Tibial nerve (tissue), 4 donors: ENCODE results near the gene TLCD2. TPM values are rescaled to one million over a fixed set of nuclear protein-coding genes. Genes with fewer than 3 reads are reported as not detected.
A peak's percentile ranks its signal among the peaks of the same experiment; 100 is the strongest.
"Not testable (repeated sequence)": the region's sequence is repeated elsewhere in the genome, so short reads cannot be mapped to it uniquely, and the experiment has no call there.

Source experiments
- DNase-seq, 2 donors: peaks; one replicate each; pipeline ENCODE4 v3.0.0-alpha.2; 2019; ENCODE audit warnings: low spot score in 2 of 2
- H3K27ac ChIP-seq, 4 donors: fragments of 200-600 bp; sonication (generic) in 3 of 4; one replicate each; pipeline ENCODE4 v1.5.1; 2017 to 2019; ENCODE audit warnings: mild to moderate bottlenecking in 1 of 4
- H3K27me3 ChIP-seq, 2 donors: fragments of 200-600 bp; sonication (generic) in 1 of 2; one replicate each; pipeline versions ENCODE4 v1.5.1 to v1.6.0; 2017 to 2019
- H3K36me3 ChIP-seq, 3 donors: fragments of 200-600 bp; sonication (generic); one replicate each; pipeline ENCODE4 v1.5.1; 2018 to 2019
- H3K4me1 ChIP-seq, 4 donors: fragments of 200-600 bp; sonication (generic) in 3 of 4; one replicate each; pipeline ENCODE4 v1.5.1; 2017 to 2019
- H3K4me3 ChIP-seq, 4 donors: fragments of 200-600 bp; sonication (generic) in 3 of 4; one replicate each; pipeline ENCODE4 v1.5.1; 2017 to 2019; ENCODE audit warnings: mild to moderate bottlenecking in 1 of 4, moderate library complexity in 1 of 4
- H3K9me3 ChIP-seq, 4 donors: fragments of 200-600 bp; sonication (generic) in 3 of 4; one replicate each; pipeline ENCODE4 v1.5.1; 2017 to 2019
- EP300 ChIP-seq, 2 donors: sonication (generic); formaldehyde crosslinking; IDR thresholded peaks; one replicate each; pipeline ENCODE4 v1.6.1; 2017; ENCODE audit warnings: antibody characterized with exemption in 2 of 2, mild to moderate bottlenecking in 1 of 2
- POLR2A ChIP-seq, 2 donors: fragments of 450-650 bp; IDR thresholded peaks; one replicate each; pipeline ENCODE4 v1.6.1; 2017; ENCODE audit warnings: antibody characterized with exemption in 2 of 2, mild to moderate bottlenecking in 2 of 2, moderate library complexity in 2 of 2
- WGBS, 2 donors: methylation state at CpG; one replicate each; pipeline ENCODE4 v1.1.5; 2018; 5-methylcytosine and 5-hydroxymethylcytosine counted together
- total RNA-seq, 4 donors: library from RNA; depleted of rRNA; stranded (reverse); fragments of >200 nt; gene quantifications; one replicate each; pipeline ENCODE4 v1.1.0, GENCODE V29; 2016
- TF ChIP-seq, protein P1 (sequence below), 5 experiments: fragments of 200-600 bp in 3 of 5; fragments of 450-650 bp in 2 of 5; sonication (generic) in 3 of 5; IDR thresholded peaks; one replicate each; pipeline ENCODE4 v1.5.1; 2016 to 2019; ENCODE audit warnings: antibody characterized with exemption in 5 of 5, mild to moderate bottlenecking in 3 of 5, moderate library complexity in 2 of 5

Gene TLCD2
- total RNA-seq, 4 donors from 2014 or later: 7.5 to 11.8 (median 11.1) TPM

DNA sequence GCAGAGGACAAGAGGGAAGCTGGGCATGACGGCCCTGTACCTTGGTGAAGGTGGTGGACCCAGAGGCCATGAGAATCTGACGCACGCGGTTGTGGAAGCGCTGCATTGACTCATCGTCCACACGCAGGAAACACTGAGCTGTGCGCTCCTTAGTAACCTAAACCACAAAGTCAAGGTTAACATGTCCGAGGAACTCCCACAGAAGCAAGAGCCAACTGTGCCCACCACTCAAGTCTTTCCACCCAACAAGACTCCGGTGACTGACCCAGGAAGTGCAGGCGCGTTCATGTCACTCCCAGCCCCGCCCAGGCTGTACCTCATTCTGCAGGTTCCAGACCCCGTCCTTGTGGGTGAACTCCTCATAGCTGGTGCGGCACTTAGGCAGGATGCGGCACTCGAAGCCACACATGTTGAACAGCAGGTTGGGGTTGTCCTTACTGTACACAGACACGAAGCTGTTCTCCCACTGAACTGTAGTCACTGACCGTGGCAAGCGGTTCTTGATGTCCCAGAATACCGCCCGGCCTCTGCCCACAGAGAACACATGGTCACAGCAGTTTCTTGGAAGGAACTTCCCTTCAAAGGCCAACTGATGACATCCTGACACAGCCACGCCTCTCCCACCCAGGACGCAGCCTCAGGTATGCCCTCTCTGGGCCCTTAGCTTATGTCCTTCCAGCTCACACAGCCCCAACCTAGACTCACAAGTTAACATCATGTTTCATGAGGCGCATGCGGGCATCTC lies 37.0 kb downstream of the TLCD2 start:
- DNase-seq: no peak
- no peaks in the 10 kb centered on the region for H3K27me3 ChIP-seq
- H3K9me3 ChIP-seq: no peaks in the 10 kb centered on the region
- peaks cover 18 to 98% (median 67%) of the 10 kb centered on the region in 3 donors for H3K36me3 ChIP-seq
- H3K4me1 ChIP-seq: peaks cover 0 to 17% (median 0%) of the 10 kb centered on the region in 4 donors
- peak overlapping the region in 1 of 4 donors; percentile 7 for H3K27ac ChIP-seq
- H3K4me3 ChIP-seq: no peak overlapping the region
- WGBS, 2 donors: 87 to 95% methylated on average over 26 of the region's 26 CpGs
- TF ChIP-seq, protein P1, sequence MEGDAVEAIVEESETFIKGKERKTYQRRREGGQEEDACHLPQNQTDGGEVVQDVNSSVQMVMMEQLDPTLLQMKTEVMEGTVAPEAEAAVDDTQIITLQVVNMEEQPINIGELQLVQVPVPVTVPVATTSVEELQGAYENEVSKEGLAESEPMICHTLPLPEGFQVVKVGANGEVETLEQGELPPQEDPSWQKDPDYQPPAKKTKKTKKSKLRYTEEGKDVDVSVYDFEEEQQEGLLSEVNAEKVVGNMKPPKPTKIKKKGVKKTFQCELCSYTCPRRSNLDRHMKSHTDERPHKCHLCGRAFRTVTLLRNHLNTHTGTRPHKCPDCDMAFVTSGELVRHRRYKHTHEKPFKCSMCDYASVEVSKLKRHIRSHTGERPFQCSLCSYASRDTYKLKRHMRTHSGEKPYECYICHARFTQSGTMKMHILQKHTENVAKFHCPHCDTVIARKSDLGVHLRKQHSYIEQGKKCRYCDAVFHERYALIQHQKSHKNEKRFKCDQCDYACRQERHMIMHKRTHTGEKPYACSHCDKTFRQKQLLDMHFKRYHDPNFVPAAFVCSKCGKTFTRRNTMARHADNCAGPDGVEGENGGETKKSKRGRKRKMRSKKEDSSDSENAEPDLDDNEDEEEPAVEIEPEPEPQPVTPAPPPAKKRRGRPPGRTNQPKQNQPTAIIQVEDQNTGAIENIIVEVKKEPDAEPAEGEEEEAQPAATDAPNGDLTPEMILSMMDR (IDR thresholded peaks at IDR 0.05): no peak
- TF ChIP-seq POLR2A (IDR thresholded peaks at IDR 0.05) (no peak), EP300 (IDR thresholded peaks at IDR 0.05) (no peak)

DNA sequence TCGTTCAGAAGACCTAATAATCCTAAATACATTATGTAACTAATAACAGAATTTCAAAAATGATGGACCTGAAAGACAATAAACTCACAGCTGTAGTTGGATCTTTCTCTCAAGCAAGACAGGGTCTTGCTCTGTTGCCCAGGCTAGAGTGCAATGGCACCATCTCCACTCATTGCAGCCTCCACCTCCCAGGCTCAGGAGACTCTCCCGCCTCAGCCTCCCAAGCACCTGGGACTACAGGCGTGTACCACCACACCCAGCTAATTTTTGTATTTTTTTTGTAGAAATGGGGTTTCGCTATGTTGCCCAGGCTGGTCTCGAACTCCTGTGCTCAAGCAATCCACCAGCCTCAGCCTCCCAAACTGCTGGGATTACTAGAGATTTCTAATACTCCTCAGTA lies 46.2 kb downstream of the TLCD2 start:
- H3K4me1 ChIP-seq, H3K27me3 ChIP-seq, H3K4me3 ChIP-seq, DNase-seq, H3K27ac ChIP-seq, H3K9me3 ChIP-seq: not testable (repeated sequence)
- peaks cover 27 to 98% (median 37%) of the 10 kb centered on the region in 3 donors for H3K36me3 ChIP-seq
- 86 to 93% methylated on average over 5 of the region's 5 CpGs for WGBS, 2 donors

DNA sequence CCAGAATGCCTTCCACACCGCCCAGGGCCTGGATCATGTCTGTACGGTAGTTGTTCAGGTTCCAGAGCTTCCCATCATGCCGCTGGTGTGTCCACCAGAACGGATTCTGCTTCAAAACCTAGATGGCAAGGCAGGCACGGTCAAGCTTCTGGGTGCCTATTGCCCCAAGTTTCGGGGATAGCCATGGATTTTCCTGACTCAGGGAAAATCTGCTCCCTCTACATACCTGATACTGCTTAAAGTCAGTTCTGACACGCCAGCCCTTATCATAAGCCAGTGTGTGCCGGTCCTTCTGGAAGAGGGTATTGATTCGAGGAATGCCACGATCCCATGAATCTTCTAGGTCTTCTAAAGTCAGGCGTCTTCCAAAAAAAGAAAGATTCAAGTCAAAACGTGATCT lies 49.1 kb downstream of the TLCD2 start:
- Histone ChIP-seq H3K36me3 (peaks cover 40 to 99% (median 65%) of the 10 kb centered on the region in 3 donors), H3K27me3 (no peaks in the 10 kb centered on the region), H3K27ac (no peak overlapping the region), H3K9me3 (no peaks in the 10 kb centered on the region), H3K4me1 (no peaks in the 10 kb centered on the region), H3K4me3 (no peak overlapping the region)
- WGBS, 2 donors: 91 to 93% methylated on average over 12 of the region's 12 CpGs
- TF ChIP-seq, protein P1 (IDR thresholded peaks at IDR 0.05): no peak
- TF ChIP-seq EP300 (IDR thresholded peaks at IDR 0.05) (no peak), POLR2A (IDR thresholded peaks at IDR 0.05) (no peak)
- DNase-seq: no peak

DNA sequence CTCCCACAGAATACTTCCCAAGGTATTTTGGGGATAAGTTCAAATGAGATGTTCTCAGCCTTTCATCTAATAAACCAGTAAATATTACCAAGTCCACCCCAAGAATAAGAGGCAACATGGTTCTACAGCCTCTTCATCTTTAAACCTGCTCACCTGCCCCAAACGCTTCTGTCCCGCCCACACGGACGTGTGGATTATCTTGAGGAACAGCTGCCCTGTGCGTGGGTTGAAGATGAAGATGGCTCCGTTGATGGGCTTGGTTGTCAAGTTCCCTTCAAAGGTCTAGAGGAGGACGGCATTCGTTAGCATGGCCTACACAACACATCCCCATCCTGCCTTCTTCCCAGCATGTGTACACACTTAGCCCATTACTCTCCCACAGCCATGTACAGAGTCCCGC lies 52.1 kb downstream of the TLCD2 start:
- Histone ChIP-seq H3K9me3 (no peaks in the 10 kb centered on the region), H3K4me3 (no peak overlapping the region), H3K4me1 (no peaks in the 10 kb centered on the region), H3K27me3 (no peaks in the 10 kb centered on the region), H3K27ac (no peak overlapping the region), H3K36me3 (peaks cover 42 to 100% (median 90%) of the 10 kb centered on the region in 3 donors)
- DNase-seq: no peak
- TF ChIP-seq POLR2A (IDR thresholded peaks at IDR 0.05) (no peak), EP300 (IDR thresholded peaks at IDR 0.05) (no peak)
- TF ChIP-seq, protein P1 (IDR thresholded peaks at IDR 0.05): no peak
- 94 to 95% methylated on average over 9 of the region's 9 CpGs for WGBS, 2 donors

DNA sequence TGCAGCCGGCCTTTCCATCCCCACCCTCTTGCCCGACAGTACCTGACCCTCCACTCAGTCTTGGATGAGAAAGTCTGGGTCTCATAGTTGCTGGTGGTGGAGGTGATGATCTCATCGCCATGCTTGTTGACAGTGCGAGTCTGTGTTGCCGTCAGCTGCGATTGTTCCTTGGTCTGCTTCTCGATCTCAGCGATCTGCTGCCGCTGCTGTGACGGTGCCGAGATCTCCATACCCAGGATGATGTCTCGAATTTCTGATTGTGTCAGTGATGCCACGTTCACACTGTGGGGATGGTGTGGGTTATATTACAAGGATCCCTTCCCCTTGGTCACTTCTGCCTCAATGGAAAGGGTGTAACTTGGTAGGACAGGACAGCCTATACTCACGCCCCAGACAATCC lies 56.4 kb downstream of the TLCD2 start:
- Histone ChIP-seq H3K27ac (no peak overlapping the region), H3K4me3 (no peak overlapping the region), H3K27me3 (no peaks in the 10 kb centered on the region), H3K9me3 (no peaks in the 10 kb centered on the region), H3K36me3 (peaks cover 16 to 84% (median 78%) of the 10 kb centered on the region in 3 donors), H3K4me1 (peaks cover 0 to 19% (median 13%) of the 10 kb centered on the region in 4 donors)
- WGBS, 2 donors: 92% methylated on average over 14 of the region's 14 CpGs
- TF ChIP-seq POLR2A (IDR thresholded peaks at IDR 0.05): no peak
- TF ChIP-seq, protein P1 (IDR thresholded peaks at IDR 0.05): no peak
- TF ChIP-seq EP300 (IDR thresholded peaks at IDR 0.05): no peak
- DNase-seq: no peak

DNA sequence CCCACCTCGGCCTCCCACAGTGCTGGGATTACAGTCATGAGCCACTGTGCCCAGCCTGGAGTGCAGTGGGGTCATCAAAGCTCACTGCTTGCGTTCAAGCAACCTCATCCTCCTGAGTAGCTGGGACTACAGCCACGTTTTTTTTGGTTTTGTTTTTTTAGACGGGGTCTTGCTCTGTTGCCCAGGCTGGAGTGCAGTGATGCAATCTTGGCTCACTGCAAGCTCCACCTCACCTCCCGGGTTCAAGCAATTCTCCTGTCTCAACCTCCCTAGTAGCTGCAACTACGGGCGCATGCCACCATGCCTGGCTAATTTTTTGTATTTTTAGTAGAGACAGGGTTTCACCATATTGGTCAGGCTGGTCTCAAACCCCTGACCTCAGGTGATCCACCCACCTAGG lies 57.4 kb downstream of the TLCD2 start:
- H3K36me3 ChIP-seq: peaks cover 12 to 74% (median 68%) of the 10 kb centered on the region in 3 donors
- not testable (repeated sequence) for H3K27me3 ChIP-seq, DNase-seq, H3K4me3 ChIP-seq, H3K9me3 ChIP-seq, H3K27ac ChIP-seq
- 75 to 86% methylated on average over 7 of the region's 7 CpGs for WGBS, 2 donors
- H3K4me1 ChIP-seq: peaks cover 0 to 28% (median 22%) of the 10 kb centered on the region in 4 donors
